GM12892 (cell line): ENCODE measurements around the gene CYP4F11.

Experiments used
- POLR2AphosphoS5 ChIP-seq: IDR thresholded peaks from 2 replicates; pipeline ENCODE4 v1.6.1; 2011; ENCODE audit warnings: low read depth, low read length, control low read depth
- TAF1 ChIP-seq: IDR thresholded peaks from 2 replicates; pipeline ENCODE4 v1.6.1; 2011; ENCODE audit warnings: low read depth, mild to moderate bottlenecking, control low read depth, low read length, borderline replicate concordance

GRCh38 chr19:15945301-15945700 lies 11.0 kb upstream of the CYP4F11 start:
- TF ChIP-seq POLR2AphosphoS5: no peak
- TF ChIP-seq TAF1: no peak
